GM12874 (cell line): ENCODE data around the gene SMIM35.

Source experiments
- TF ChIP-seq, protein P1 (sequence below): IDR thresholded peaks from 2 replicates; pipeline ENCODE4 v1.5.1; 2011; ENCODE audit warnings: low read depth, mild to moderate bottlenecking, control low read depth, low read length, moderate library complexity; ENCODE audit not compliant: insufficient read depth

The SMIM35 gene

DNA sequence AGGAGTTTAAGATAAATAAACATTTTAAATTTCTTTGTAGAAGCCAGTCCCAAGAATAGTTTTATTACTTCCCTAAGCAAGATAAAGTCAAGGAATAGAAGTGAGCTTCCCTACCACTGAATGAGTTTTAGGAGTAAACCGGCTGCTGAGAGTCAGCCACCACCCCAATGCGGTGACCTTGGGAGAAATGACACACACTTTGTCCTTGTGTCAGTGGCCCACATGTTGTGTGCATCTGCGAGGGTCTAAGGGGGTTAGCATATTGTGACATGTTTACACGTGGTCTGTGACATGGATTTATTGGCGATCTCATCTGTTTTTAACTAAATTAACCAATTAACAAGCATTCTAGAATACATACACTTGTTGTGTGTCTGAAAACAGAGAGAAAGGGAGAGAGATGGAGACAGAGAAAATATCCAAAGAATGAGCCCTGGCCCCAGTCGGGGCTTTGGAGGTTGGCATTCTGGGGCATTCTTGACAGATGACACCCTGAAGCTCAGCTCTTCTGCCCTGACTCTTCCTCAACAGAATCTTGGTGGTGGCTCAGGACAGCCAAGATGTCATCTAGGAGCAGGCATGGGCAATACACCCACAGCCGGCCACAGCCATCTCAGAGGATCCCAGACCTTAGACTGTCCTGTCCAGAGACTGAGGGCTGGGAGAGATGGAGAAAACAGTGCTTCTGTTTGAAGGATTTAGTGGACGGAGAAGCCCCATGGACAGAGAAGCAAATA is 39.6 kb downstream of the SMIM35 start:
- TF ChIP-seq, protein P1, sequence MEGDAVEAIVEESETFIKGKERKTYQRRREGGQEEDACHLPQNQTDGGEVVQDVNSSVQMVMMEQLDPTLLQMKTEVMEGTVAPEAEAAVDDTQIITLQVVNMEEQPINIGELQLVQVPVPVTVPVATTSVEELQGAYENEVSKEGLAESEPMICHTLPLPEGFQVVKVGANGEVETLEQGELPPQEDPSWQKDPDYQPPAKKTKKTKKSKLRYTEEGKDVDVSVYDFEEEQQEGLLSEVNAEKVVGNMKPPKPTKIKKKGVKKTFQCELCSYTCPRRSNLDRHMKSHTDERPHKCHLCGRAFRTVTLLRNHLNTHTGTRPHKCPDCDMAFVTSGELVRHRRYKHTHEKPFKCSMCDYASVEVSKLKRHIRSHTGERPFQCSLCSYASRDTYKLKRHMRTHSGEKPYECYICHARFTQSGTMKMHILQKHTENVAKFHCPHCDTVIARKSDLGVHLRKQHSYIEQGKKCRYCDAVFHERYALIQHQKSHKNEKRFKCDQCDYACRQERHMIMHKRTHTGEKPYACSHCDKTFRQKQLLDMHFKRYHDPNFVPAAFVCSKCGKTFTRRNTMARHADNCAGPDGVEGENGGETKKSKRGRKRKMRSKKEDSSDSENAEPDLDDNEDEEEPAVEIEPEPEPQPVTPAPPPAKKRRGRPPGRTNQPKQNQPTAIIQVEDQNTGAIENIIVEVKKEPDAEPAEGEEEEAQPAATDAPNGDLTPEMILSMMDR, result no peak

DNA sequence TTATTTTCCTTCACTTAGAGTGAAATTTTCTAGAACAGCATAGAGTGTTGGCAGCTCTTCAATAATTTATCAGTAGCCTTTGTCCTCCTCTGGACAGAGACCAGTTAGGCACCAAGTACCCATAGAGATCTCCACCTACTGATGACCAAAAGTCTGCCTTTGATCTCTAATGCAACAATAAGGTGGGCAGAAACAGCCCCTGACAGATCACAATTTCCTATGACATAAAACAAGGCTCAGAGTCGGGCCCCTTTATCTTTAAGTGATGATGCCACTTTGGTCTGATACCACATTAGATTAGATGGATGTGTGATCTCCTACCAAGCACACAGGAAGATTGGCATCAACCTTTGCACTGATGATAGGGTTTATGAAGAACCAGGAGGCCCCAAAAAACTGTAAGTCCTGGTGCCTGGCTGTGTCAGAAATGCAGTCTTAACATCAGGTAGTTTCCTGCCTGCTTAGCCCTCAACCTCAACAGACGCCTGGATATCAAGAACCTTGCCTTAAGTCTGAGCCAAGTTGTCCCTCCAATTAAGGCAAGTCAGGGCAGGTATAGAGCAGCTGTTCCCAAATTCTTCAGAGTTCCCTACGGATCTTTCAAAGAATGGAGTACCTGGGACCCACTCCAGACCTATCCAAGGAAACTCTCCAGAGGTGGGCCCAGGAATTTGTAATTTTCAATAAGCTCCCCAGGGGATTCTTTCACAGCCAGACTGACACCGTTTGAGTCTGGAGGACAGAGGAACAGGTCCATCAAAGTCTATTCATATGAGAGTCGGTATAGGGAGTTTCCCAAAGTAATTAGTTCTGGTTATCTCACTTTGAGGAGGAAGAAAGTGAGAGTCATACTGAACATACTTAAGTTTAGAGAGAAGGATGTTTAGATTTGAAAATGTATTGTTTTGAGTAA is 40.5 kb downstream of the SMIM35 start:
- TF ChIP-seq, protein P1, result no peak

DNA sequence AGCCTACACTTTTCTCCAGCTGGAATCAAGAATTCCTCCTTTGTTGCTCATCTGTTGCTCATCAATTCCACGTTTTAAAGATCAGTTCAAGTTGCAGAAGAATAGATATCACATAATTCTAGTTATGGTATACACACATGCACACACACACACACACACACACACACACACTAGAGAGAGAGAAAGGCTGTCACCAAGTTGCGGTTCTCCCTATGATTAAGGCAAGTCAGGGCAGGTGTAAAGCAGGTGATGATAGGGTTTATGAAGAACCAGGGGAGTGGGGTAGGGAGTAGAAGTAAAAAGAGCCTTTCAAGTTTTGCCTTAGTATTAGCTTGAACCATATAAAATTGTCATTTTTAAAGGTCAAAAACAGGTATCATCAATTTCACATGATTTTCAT is 41.6 kb downstream of the SMIM35 start:
- TF ChIP-seq, protein P1, result no peak

DNA sequence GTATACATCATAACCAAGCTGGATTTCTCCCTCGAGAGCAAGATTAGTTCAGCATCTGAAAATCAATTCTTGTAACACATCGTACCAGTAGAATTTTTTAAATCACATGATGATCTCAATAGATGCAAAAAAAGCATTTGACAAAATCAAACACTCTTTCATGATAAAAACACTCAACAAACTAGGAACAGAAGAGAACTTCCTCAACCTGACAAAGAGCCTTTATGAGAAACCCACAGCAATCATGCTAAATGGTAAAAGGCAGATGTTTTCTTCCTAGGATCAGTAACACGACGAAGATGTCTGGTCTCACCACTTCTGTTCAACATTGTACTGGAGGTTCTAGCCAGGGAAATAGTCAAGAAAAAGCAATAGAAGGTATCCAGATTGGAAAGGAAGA is 44.0 kb downstream of the SMIM35 start:
- TF ChIP-seq, protein P1, result no peak

DNA sequence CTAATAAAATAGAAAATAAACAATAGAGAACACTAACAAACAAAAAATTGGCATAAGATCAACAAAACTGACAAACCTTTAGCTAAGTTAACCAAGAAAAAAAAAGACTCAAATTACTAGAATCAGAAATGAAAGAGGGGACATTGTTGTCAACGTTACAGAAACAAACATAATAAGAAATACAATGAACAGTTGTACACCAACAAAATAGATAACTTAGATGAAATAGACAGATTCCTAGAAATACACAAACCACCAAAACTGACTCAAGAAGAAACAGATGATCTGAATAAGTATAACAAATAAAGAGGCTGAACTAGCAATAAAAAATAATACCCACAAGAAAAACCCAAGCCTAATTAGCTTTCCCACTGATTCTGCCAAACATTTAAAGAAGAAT is 44.6 kb downstream of the SMIM35 start:
- TF ChIP-seq, protein P1, result no peak

DNA sequence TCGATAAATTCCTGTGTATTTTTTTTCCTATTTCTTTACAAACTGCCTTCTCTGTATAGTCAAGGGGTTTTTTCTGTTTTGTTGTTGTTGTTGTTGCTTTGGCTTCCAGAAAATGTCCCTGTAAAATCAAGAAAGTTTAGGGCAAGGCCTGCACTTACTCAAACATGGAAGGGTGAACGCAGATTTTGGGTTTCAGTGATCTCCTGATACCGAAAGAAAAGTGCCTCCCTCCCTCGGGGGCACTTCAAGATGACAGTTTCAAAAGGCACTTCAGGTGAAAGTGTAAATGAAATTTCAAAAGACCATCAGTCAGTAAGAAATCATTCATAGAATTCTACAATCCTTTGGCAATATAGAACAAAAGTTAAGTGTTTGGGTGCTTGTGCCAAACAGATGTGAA is 53.3 kb downstream of the SMIM35 start:
- TF ChIP-seq, protein P1, result no peak

DNA sequence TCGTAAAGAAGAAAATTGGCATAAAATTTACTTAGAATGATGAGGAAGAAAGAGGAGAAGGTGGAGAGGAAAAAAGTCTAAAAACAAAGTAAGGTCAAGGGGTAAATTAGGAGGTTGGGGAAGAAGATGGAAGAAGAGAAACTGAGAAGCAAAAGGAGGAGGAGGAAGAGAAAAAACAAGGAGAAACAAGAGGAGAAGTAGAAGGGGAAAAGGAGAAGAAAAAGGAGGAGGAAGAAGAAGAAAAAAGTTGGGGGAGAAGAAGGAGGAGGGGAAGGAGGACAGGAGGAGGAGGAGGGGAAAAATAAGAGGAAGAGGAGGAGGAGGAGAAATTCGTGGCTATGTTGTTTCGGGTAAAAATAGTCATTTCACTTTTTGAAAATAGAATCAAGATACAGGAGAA is 58.1 kb downstream of the SMIM35 start:
- TF ChIP-seq, protein P1, result no peak
